Activated B cell treated with CpG ODN at 0.5 μM for 24 hours (primary cell): ENCODE measurements around the gene NXPH4. TPM values are rescaled to one million over a fixed set of nuclear protein-coding genes. Genes with fewer than 3 reads are reported as not detected.

Experiments used
- ATAC-seq: fragments of 200-7000 bp; cut with Tn5 transposase; one replicate; pipeline ENCODE4 v1.10.0; 2021; ENCODE audit warnings: low read depth, mild to moderate bottlenecking, moderate library complexity
- CTCF ChIA-PET: fragments of 350-600 bp; sonication (Branson Sonifier 250); formaldehyde crosslinking; loops from one replicate; lab custom pipeline; 2021; ENCODE audit warnings: antibody characterized with exemption; lab: Charles Lee
- POLR2A ChIA-PET: fragments of 350-600 bp; sonication (Branson Sonifier 250); formaldehyde crosslinking; loops from one replicate; lab custom pipeline; 2021; ENCODE audit warnings: antibody characterized with exemption; lab: Charles Lee
- DNase-seq: peaks from one replicate; pipeline ENCODE4 v3.0.0; 2022
- H3K27ac Mint-ChIP-seq: one replicate; pipeline ENCODE4 v1.8.0; 2020; ENCODE audit warnings: mixed read lengths
- H3K27me3 Mint-ChIP-seq: one replicate; pipeline ENCODE4 v1.8.0; 2021; ENCODE audit warnings: mixed read lengths
- H3K36me3 Mint-ChIP-seq: one replicate; pipeline ENCODE4 v1.8.0; 2021; ENCODE audit warnings: low read depth, mixed read lengths
- H3K4me1 Mint-ChIP-seq: one replicate; pipeline ENCODE4 v1.8.0; 2021; ENCODE audit warnings: mixed read lengths
- H3K4me3 Mint-ChIP-seq: one replicate; pipeline ENCODE4 v1.8.0; 2020; ENCODE audit warnings: mild to moderate bottlenecking, mixed read lengths
- H3K9me3 Mint-ChIP-seq: one replicate; pipeline ENCODE4 v1.8.0; 2020; ENCODE audit warnings: mixed read lengths
- CTCF ChIP-seq: fragments of 200-600 bp; IDR thresholded peaks from one replicate; pipeline ENCODE4 v1.8.0; 2022; ENCODE audit warnings: antibody characterized with exemption, mild to moderate bottlenecking
- intact Hi-C: fragments of 100-400 bp; cut with micrococcal nuclease; formaldehyde crosslinking; loops from one replicate; pipeline ENCODE4 v1.15.1; 2024
- total RNA-seq: library from RNA; stranded (reverse); gene quantifications from 2 replicates; pipeline ENCODE4 v1.2.3, GENCODE V29; 2022

Gene NXPH4
- total RNA-seq, 1 donor from 2014 or later, result 3.4 TPM

GRCh38 chr12:57177354-57177753 lies 39.2 kb upstream of the NXPH4 start:
- no peak for ATAC-seq
- DNase-seq, result no peak
- H3K9me3 Mint-ChIP-seq, result no peaks in the 10 kb centered on the region
- ChIA-PET POLR2A (no interaction called here), CTCF (interaction anchor here (5.4 kb wide), 1 partner anchor 107 kb away, joined by 36 read pairs; no protein-coding TSS in a partner anchor)
- intact Hi-C loops, result no loop called here
- no peak overlapping the region for H3K27ac Mint-ChIP-seq
- peaks cover 2% of the 10 kb centered on the region for H3K27me3 Mint-ChIP-seq
- H3K36me3 Mint-ChIP-seq, result no peaks in the 10 kb centered on the region
- no peaks in the 10 kb centered on the region for H3K4me1 Mint-ChIP-seq
- no peak overlapping the region for H3K4me3 Mint-ChIP-seq
- no peak for TF ChIP-seq CTCF

GRCh38 chr12:57178213-57178612 lies 38.4 kb upstream of the NXPH4 start:
- H3K36me3 Mint-ChIP-seq, result no peaks in the 10 kb centered on the region
- ChIA-PET POLR2A (no interaction called here), CTCF (no interaction called here)
- H3K9me3 Mint-ChIP-seq, result no peaks in the 10 kb centered on the region
- H3K27ac Mint-ChIP-seq, result no peak overlapping the region
- H3K4me1 Mint-ChIP-seq, result peaks cover 4% of the 10 kb centered on the region
- DNase-seq (no peak), ATAC-seq (no peak)
- H3K4me3 Mint-ChIP-seq, result no peak overlapping the region
- intact Hi-C loops, result no loop called here
- no peak for TF ChIP-seq CTCF
- peaks cover 2% of the 10 kb centered on the region for H3K27me3 Mint-ChIP-seq

GRCh38 chr12:57179331-57180086 lies 37.1 kb upstream of the NXPH4 start:
- no peak for TF ChIP-seq CTCF
- intact Hi-C loops, result no loop called here
- Mint-ChIP-seq H3K36me3 (no peaks in the 10 kb centered on the region), H3K27ac (no peak overlapping the region), H3K4me1 (peaks cover 4% of the 10 kb centered on the region), H3K4me3 (no peak overlapping the region), H3K9me3 (no peaks in the 10 kb centered on the region), H3K27me3 (peaks cover 2% of the 10 kb centered on the region)
- DNase-seq (no peak), ATAC-seq (no peak)
- ChIA-PET CTCF (interaction anchor here (2.6 kb wide), 1 partner anchor 56 kb away, joined by 20 read pairs; no protein-coding TSS in a partner anchor), POLR2A (interaction anchor here (0.5 to 0.6 kb wide), 2 partner anchors 51 to 1132 kb away, joined by 3 to 6 read pairs; partner anchors contain the start of gene LRP1)

GRCh38 chr12:57180321-57180989 lies 36.1 kb upstream of the NXPH4 start:
- DNase-seq, result no peak
- Mint-ChIP-seq H3K27me3 (peaks cover 2% of the 10 kb centered on the region), H3K4me3 (no peak overlapping the region), H3K36me3 (no peaks in the 10 kb centered on the region), H3K9me3 (no peaks in the 10 kb centered on the region), H3K4me1 (peaks cover 4% of the 10 kb centered on the region), H3K27ac (no peak overlapping the region)
- ChIA-PET CTCF (interaction anchor here (1.9 to 2.9 kb wide), 3 partner anchors 57 to 111 kb away, joined by 8 to 20 read pairs (median 17); partner anchors contain the start of gene STAT6), POLR2A (interaction anchor here (1.1 kb wide), 1 partner anchor 68 kb away, joined by 3 read pairs; no protein-coding TSS in a partner anchor)
- ATAC-seq, result no peak
- no peak for TF ChIP-seq CTCF
- intact Hi-C loops, result no loop called here

- Mint-ChIP-seq H3K4me1 (peaks cover 4% of the 10 kb centered on the region), H3K4me3 (no peak overlapping the region), H3K36me3 (no peaks in the 10 kb centered on the region), H3K27me3 (peaks cover 2% of the 10 kb centered on the region), H3K9me3 (no peaks in the 10 kb centered on the region), H3K27ac (no peak overlapping the region)
- intact Hi-C loops, result no loop called here
- ChIA-PET CTCF (interaction anchor here (1.4 to 2.9 kb wide), 4 partner anchors 57 to 411 kb away, joined by 3 to 20 read pairs (median 12); partner anchors contain the start of gene STAT6), POLR2A (interaction anchor here (0.5 to 1.1 kb wide), 3 partner anchors 33 to 69 kb away, joined by 3 to 6 read pairs (median 4); no protein-coding TSS in a partner anchor)
- no peak for ATAC-seq
- DNase-seq, result no peak
- no peak for TF ChIP-seq CTCF
Observed at GRCh38 chr12:57181072-57181471, 35.5 kb upstream of the NXPH4 start.
